SW480 (cell line): Measurements from ENCODE around the gene EFNA5.

Experiments used
- DNase-seq: peaks from one replicate; pipeline ENCODE4 v3.0.0-alpha.2; 2016; ENCODE audit warnings: low spot score

EFNA5 gene

DNA sequence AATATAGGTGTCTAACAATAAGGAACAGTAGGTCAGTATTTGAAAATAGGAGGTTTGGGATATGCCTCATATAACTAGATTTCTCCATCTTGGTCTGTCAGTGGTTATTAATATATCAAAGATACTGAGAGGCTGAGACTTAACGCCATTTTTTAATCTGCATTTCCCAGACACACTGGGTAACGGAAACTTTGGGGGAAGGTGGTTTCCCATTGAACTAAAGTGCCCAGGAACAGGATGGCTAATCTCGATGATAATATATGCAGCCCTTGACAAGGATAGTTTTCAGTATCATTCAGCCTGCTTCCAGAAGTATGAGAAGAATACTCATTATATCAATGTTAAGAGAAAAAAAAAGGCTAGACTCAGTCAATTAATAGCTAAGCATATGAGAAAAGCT is 30.7 kb downstream of the EFNA5 start:
- no peak for DNase-seq

DNA sequence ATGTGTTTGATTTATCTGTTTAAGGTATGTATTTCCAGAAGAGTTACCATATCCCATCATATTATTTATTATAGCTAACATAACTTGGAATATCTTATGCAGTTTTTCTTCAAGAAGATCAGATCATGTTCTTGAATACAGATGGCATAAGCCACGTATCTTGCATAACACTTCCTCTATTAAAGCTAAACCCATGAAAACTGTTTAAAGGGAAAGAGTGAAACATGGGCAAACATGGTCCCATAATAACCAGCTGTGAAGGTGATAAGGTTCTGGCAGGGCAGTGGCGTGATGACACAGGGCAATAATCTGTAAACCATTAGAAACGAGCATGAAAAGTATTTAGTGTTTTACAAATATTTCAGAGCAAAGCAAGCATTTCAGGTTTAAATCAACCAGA is 34.2 kb downstream of the EFNA5 start:
- DNase-seq: no peak

DNA sequence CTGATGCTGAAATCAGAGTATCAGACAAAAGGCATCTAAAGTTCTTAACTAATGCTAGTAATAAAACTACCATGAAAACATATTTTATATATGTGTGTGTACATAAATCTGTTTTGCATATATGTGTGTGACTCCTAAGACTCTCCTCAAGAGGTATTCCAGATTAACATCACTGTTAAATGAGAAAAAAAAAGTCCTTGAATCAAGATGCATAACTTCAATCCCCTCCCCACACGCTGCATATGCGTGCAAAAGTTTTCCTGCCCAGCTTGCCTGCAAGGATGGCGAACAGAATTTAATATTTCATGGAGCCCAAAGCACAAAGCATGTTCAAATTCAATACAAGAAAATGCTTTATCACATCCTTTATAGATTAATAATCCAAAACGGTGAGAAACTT is 34.7 kb downstream of the EFNA5 start:
- no peak for DNase-seq

DNA sequence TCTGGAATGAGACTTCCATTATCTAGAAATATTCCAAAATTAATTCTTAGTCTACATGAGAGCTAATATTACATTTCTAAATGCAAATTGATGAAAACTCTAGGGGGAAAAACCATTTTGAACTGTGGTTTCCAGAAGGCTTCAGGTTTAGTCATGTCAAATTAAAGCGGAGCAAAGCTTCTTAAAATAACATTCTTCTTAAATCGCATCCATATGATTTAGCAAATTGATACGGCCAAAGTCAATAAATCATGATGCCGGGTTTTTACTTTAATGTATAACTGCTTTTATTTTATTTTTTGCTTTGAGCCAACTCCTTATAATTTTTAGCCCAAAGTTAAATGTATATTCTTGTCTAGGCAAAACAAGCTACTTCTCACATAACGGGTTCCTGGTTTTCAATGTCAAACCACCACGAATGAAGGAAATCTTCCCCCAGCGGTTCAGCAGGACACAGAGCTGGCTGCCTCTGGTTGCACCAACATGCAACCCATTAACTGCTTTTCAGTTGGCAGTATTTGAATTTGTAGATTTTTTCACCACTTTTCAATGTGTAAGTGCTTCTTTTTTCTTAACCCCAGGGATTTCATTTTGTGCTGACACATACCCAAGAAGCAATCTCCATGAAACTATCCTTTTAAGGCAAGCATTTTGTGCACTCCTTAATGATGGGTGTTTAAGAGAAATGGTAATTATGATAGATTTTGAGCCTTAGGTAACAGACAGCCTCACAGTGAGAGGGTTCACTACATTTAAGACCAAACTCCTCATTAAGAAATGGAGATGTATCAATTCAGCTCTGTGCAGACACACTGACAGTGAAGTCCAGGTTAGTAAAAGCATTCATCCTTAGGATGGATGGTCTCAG is 35.5 kb downstream of the EFNA5 start:
- DNase-seq: no peak

DNA sequence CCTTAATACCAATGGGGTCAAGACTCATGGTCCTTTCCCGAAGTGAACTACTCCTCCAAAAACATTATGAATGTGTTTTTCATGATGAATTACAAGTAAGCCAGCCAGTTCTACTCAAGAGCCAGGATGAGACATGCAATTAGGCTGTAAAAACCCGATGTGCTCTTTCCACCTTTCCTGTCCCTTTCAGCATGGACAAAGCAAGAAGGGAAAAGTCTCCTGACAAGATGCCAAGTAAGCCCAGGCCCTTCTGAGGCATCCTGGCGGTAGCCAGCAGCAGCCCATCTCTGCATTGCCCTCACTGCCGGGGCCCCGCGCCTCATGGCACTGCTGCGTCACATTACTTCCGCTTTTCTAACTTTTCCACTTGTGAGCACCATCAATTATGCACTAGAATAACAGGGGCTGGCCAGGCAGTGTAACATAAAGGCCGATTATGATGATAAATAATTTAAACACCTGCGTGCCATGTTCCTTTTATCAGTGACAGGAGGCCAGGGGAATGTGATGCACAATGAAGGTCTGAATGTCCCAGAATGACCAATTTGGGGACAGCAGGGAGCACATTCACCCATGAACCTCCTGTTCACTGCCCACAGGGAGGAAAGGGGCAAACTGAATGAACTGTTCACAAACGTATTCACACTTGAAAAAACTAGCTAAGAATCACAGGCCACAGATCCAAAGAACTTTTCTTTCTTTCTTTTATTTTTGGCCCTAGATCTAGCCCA is 37.4 kb downstream of the EFNA5 start:
- DNase-seq: no peak

DNA sequence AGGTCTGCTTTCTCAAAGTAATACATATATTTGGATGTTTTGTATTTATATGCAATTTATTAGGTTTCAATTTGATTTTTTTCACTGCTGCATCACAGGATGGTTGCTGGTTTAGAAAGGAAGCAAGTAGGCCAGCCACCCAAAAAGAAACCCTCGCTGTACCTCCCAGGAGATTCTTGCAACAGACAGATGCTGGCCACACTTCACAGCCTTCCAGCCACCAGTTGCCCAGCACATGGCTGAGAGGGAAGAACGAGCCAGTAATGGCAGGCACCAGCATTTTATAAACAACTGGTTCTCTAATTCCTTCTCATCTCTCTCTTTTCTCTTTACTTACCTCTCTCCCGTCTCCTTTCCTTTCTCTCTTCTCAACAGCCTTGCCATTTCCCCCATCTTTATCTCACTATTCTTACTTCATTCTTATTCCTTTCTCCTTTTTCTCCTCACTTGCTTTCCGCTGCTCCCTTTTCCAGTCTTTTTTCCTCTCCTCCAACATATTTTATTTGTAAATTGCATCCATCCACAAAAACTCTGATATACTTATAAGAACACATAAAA is 38.9 kb downstream of the EFNA5 start:
- DNase-seq: no peak

DNA sequence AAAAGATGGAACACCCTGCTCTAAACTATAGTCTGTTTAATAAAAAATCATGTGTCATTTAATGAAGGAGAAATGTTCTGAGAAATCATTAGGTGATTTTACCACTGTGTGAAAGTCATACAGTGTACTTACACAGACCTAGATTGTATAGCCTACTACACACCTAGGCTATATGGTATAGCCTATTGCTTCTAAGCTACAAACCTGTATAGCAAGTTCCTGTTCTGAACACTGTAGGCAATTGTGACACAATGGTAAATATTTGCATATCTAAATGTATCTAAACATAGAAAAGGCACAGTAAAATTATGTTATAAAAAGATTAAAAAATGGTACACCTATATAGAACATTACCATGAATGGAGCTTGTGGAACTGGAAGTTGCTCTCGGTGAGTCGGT is 40.6 kb downstream of the EFNA5 start:
- no peak for DNase-seq

DNA sequence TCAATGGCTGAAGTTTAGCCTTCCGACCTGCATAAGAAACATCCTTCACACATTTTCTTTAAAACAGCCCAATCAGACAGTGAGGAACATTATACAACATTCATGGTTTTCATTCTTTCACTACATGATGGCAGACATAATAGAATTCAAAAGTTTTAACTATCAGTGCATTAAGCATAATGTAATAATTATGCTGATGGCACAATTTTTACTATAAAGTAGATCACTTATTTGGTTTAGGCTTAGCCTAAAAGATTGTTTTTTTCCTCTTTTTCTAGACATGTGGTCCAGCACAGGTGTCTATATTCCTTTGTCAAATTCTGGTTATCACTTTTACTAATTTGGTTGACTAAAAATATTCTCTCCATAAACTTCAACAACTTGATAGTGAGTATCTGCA is 46.5 kb downstream of the EFNA5 start:
- no peak for DNase-seq

DNA sequence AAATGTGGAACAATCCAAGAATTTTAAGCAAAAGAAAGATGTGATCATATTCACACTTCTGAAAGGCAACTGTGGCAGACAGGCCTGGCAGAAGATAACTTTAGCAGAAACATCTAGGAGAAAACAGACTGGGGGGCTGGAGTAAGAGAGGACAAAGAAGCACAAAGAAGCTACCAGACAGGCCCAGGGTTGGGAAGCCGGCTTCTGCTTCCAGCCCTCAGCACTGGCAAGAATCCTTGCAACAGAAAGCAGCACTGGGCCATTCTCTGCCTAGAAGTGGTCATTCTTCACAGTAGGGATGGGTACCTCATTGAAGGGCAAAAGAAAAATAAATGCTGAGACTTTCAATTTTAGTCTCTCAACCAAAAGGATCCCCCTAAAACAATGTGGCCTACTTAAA is 49.6 kb downstream of the EFNA5 start:
- no peak for DNase-seq

DNA sequence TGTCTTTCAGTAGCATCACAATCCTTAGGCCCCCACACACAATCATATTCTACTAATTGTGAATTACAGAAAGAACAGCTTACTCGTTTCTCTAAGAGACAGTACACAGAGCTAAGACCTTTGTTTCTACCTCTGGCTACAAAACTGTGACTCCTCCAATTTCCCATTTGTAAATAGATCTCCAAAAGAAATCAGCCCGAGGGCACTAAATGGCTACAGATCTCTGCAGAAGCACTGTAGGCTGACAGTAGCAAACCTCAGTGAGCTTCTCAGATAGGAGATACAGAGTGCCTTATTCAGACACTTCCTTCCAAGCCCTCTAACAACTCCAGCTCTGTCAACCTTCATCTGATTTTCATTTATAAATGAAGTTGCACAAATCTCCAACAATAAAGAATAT is 51.0 kb downstream of the EFNA5 start:
- no peak for DNase-seq

DNA sequence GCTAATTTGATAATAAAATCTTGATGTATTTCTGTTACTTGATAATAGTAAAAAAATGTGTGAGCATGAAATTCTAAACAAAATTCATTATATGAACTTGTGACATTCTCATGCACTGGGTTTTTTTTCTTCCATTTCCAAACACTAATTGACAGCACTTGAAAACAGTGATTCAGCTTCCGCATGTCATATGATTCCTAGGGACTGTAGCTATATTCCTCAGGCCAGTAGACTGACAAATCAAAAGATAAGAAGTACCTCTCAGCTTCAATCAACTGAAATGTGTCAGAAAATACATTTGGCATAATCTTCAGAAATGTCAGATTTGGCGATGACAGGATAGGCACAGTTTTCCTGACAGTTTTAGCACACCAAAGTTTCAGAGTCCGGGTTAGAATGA is 52.5 kb downstream of the EFNA5 start:
- DNase-seq: no peak

DNA sequence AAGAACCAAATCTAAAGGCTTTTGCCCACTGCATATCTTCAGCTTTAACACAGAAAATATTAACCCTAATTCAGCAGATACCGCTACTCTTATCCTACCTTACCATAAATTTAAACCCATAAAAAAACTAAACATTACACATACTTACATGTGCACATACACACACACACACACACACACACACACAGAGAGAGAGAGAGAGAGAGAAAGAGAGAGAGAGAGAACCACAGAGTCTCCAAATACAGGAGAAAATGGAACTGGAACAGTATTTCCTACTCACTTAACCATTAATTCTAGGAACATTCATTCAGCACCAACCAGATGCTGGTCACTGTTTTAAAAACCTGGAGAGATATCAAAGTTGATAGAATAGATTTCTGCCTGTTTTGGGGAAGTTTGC is 53.7 kb downstream of the EFNA5 start:
- DNase-seq: no peak

DNA sequence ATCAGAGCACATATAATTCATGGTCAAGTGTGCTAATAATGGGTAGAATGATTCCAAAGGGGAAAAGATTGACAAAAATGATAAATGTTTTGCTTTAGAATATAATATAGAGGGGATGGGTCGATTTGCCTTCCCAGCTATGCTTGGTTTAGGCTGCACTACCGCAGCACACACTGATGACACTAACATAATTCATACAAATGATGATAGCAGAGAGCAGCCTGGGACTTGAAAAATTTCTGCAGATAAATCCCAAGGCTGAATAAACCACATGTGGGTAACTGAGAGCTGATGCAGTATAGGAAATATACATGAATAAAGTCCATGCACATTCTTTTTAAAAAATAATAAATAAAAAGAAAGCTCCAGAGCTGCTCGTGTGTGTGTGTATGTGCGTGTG is 54.5 kb downstream of the EFNA5 start:
- DNase-seq: no peak

DNA sequence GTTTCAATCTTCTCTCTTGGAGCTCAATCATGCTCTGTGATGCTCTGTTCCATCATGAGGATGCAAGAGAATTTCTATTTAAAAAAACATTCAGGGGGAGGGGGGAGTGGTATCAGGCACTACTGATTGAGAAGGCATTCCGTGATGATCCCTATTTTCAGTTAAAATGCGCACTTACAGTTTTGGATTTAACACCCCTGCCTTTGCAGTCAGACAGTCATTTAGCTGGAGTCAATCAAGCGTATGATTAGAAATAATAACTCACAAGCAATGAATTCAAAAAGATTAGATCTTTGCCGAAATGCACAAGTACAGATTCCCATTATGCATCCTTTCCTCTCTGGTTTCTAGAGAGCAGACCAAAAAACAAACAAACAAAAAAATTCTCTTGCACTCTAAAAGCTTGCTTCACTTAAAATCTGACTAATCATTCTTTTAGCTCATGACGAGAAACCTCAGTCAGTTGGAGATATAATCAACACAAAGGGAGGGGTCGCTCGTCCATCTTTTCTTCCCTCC is 55.4 kb downstream of the EFNA5 start:
- DNase-seq: no peak

DNA sequence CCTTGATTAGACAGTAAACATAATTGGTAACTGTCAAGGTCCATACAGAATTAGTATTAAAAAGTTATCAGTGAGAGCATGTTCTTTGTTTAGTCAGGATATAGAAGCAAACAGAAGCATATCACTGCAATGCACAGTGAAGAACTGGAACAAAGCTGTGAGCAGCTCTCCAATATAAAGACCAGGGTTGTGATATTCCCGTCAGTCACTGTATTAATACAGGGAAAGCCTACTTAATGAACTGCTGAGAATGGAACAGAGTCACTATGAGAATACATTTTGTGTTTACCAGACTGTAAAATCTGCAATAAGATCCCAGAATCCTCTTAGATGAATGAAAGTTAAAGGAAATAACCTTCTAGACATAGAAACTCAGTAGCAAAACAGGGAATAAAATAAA is 58.2 kb downstream of the EFNA5 start:
- no peak for DNase-seq

DNA sequence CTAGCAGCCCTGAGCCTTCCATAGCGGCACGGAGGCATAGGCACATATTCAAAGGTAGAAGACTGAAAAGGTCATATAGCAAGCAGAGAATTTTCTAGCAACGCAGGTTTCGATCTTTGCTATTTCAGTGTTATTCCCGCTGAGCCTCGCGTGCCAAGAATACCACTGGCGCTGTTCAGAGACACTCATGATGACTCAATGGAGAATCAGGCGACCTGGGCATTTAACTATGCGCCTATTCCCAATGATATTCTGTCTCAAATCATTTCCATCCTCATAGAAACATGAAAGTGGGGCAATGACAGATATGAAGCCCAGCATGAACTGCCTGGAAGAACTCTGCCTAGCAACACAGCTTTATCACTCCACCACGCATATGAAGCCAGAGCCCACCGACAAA is 59.9 kb downstream of the EFNA5 start:
- DNase-seq: no peak

DNA sequence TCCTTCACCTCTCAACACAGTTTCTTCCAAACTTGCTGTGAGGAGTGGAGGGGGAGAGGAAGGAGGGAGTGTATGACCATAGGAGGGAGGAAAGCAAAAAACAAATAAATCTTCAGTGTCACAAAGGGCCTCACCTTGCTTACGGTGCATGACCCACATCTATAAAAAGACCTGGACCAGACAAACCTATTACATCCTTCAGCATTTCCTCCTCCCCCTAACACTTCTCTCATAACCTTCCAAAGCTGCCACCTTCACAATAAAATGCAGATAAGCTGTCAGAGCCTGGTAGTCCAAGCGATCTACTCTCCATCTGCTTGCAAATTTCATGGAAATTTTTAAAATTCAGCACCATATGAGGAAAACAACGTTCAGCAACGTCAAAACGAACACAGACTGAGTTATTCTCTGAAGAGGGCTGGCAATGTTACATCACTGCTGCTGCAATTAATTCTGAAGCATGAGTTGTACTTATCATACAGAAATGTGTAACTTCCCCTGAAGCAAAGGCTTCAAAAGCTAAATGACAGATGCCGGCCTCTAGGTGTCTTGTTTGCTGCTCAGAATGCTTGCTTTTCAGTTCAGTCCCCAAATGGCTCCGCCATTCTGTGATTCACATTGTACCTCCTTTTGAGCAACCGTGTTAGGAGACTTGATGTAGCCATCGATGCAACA is 62.9 kb downstream of the EFNA5 start:
- DNase-seq: no peak

DNA sequence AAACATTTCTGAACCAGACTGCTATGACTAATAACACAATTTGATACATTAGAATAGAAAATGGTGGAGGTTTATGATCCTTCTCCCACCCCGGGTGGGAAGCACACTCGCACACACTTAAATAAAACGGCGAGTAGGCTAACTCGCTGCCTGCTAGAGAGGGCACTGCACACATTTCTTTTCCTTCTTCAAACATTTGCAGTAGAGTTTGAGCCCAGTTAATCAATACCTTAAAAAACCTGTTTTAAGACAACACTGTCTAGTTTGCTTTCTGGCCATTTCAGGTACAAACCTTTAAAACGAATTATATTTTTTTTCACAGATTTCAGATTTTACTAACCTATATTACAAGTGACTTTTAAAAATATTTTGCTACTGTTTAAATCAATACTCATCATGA is 63.5 kb downstream of the EFNA5 start:
- DNase-seq: no peak

DNA sequence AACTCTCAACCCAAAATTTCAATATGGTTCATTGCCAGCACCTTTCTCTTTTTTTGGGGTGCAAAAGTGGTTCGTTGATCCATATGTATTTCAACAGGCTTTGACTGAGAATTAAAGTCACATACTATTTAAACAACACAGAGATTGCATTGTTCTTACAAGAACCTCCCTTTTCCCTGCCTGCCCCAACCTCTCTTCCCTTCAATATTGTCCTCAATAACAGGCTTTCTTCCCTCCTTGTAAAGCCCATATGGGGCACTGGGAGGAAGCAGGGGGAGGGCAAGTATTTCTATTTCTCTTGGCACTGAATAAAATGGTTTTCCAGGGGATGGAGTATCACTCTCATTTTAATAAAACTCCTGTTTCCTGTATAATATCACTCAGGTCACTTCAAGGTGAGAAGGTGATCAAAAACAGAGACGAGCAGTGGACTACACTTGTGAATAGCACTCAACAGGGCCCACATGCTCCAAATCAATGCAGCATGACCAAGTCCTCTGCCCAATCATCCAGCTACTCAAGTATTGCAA is 65.1 kb downstream of the EFNA5 start:
- no peak for DNase-seq

DNA sequence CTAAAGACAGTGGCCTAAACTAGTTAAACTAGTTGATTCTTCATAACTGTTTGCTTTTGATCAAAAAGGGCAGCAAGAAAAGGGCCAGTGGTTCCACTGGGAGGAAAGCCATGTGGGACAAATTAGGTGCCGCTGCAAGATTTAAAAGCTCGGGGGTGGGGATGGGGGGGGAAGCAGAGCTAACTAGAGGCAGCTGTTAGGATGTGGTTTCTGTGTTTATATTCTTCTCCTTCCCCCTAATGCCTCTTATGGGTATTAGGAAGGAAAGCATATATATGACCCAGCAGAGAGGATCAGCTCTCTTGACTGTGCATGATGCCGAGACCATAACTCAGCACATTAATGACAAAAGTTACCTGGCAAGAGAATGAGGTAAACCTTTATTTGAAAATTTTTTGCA is 65.7 kb downstream of the EFNA5 start:
- DNase-seq: no peak

DNA sequence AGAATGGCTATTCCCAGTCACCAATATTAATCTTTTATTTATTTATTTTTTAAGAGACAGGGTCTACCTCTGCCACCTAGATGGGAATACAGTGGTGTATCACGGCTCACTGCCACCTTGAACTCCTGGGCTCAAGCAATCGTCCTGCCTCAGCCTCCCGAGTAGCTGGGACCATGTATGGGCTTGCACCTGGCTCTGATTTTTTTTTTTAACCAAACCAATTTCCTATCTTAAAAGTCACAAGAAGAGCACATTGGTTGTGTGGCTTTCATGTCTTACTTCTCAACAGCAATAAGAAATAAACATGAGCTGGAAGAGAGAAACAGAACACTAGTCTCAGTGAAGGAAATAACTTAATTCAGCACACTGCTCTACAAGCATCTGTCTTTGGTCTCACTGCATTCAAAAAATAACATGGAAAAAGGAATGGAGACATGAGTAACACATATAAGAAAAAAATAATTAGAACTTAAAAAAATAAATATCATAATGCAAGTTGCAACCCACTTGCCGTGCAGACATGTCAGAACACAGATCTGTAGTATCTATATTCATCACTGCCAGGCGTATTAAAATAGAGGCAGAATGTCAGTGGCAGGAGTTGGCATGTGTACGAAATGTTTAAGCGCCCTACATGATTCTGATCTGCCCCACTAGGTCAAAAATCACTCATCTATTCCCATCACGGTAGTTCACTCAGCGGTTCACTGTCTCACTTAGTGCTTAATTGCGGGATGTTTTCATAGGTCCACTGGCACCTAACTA is 66.4 kb downstream of the EFNA5 start:
- DNase-seq: no peak

DNA sequence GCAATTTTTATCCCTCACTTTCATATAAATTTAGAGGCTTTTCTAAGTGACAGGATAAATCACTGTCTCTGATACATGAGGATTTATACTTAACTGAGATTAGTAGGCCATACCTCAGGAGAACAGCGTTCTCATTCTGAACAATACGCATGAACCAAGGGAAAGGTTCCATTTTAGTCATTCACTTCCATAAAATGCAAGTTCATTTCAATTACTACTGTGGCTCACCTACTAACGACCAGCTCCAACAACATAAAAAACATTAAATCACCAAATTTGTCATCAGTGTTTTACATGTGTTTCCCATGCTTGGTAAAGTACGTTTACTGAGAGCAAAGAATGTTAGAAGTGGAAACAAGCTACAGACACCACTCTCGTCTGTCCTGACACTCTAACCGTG is 67.4 kb downstream of the EFNA5 start:
- DNase-seq: no peak
